Cerebellar cortex (tissue), 1 donor: ENCODE measurements around the gene ARHGAP9.
"Not testable (repeated sequence)": the region's sequence is repeated elsewhere in the genome, so short reads cannot be mapped to it uniquely, and the experiment has no call there.

ENCODE experiments used
- DNase-seq: peaks from one replicate; pipeline ENCODE4 v3.0.0-alpha.2; 2015; ENCODE audit warnings: low spot score

The ARHGAP9 gene

GRCh38 chr12:57479376-57480115 lies at the start of gene ARHGAP9:
Gene ARHGAP9 (minus strand): TSS chr12:57479866. CDS start chr12:57479406, 460 bp downstream.
- DNase-seq = no peak

GRCh38 chr12:57528831-57529555 lies 49.3 kb upstream of the ARHGAP9 start:
- DNase-seq = no peak

GRCh38 chr12:57528176-57528575 lies 48.5 kb upstream of the ARHGAP9 start:
- DNase-seq = no peak

DNA sequence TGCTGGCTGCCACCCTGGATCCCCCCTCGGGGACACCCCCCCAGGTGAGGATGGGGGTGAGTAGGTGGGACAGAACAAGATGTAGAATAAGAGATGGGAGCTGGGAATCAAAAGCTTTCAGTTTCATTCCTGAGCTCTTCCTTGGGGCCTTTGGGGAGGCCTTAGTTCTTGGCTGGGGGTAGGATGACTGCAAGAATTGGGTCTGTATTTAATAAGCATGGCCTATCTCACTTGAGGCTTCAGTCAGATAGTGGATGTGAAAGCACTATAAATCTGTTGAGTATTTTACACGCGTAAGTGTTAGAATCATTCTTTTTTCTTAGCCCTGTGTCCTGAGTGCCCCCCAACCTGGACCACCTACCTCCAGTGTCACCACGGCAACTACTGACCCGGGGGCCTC lies 47.5 kb upstream of the ARHGAP9 start:
- DNase-seq = no peak

GRCh38 chr12:57526477-57527126 lies 46.9 kb upstream of the ARHGAP9 start:
- DNase-seq = no peak

- DNase-seq = no peak
These were observed 46.1 kb upstream of the ARHGAP9 start for GRCh38 chr12:57525615-57526383.

DNA sequence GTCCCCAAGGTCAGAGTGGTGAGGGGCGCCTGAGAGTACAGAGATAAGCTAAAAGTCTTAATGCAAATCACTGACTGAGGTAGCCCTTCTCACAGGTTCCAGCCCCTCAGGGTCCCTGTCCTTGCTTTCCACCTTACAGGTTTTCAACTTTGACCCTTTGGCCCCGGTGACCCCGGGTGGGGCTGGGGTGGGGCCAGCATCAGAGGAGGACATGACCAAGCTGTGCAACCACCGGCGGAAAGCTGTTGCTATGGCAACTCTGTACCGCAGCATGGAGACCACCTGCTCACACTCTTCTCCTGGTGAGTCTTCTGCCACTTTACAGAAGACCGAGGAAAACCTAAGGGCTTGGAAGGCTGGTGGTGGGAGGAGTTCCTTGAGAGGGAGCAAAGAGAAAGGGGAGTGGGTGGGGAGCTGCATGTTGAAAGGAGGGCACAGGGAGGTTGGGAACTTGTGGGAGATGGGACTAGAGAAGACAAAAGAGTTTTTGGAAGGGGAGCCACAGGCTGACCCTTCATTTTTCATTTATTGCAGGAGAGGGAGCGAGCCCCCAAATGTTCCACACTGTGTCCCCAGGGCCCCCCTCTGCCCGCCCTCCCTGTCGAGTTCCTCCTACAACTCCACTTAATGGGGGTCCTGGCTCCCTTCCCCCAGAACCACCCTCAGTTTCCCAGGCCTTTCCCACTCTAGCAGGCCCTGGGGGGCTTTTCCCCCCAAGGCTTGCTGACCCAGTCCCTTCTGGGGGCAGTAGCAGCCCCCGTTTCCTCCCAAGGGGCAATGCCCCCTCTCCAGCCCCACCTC lies 45.3 kb upstream of the ARHGAP9 start:
- no peak for DNase-seq

DNA sequence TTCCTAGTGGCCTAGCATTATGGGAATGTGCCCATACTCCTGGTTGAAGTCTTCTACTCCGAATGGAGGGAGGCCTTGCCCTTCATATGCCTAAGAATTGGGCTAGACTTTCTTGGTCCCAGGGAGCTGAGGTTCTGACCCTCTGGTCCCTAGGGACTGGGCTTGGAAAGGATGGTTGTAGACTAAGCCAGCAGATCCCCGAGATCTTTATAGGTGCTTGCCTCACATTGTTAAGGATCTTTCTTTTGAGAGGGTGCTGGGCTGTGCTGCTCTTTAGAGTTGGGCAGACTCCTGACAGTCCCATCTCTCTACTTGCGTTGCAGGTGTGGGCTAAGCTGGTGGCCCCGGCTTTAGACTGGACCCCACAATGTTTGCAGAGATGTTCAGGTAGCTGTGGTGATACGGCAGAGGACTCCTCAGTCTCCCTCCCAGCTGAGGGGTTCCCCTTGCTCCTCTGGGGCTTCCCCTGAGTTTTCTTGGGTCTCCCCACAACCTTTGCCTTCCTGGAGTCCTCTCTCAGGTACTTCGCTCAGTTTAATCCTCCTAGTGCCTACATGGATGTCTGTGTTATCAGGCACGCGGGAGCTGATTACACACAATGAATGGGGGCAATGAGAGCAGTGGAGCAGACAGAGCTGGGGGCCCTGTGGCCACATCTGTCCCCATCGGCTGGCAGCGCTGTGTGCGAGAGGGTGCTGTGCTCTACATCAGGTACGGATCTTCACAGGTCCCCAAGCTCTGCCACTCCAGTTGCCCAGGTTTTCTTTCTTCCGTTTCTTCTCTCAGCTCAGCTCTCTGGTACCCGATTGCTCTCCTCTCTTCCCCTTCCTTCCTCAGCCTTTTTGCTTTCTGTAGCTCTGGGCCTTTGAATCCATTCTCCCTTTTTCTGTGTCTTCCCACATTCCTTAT lies 44.3 kb upstream of the ARHGAP9 start:
- no peak for DNase-seq

DNA sequence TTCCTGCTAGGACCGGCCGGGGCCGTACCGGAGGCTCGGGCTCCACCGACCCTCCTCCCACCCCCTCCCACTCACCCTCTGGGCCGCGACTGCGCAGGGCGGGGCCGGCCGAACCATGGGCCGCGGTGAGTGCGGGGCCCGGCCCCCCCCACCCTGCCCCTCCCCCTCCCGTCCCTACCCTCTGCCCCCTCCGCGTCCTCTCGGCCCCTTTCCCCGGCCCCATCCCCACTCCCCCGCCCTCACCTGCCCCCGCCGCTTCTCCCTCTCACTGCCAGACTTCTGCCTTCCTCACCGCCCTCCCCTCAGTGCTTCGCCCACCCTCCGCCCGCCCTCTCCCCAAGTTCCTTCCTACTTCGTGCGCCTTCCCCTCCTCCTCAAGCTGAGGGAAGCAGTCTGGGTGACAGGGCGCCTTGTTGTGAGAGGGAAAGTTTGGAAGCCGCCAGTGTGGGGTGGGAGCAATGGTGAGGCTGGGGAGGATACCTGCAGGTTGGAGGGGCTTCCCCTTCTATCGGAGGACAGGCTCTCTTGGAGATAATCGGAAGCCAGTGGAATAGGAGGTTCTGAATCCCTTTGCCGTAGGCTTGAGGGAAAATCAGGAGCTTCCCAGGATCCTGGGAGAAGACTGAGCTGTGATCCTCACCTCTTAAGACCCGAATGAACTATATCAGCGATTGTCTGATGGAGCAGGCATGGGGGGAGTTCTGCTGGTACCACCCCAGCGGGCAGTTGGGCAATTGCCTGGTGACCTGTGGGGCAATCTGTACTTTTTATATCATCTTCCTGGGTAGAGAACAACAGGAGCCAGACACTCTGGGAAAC lies 43.4 kb upstream of the ARHGAP9 start:
- peak; percentile 53 for DNase-seq

DNA sequence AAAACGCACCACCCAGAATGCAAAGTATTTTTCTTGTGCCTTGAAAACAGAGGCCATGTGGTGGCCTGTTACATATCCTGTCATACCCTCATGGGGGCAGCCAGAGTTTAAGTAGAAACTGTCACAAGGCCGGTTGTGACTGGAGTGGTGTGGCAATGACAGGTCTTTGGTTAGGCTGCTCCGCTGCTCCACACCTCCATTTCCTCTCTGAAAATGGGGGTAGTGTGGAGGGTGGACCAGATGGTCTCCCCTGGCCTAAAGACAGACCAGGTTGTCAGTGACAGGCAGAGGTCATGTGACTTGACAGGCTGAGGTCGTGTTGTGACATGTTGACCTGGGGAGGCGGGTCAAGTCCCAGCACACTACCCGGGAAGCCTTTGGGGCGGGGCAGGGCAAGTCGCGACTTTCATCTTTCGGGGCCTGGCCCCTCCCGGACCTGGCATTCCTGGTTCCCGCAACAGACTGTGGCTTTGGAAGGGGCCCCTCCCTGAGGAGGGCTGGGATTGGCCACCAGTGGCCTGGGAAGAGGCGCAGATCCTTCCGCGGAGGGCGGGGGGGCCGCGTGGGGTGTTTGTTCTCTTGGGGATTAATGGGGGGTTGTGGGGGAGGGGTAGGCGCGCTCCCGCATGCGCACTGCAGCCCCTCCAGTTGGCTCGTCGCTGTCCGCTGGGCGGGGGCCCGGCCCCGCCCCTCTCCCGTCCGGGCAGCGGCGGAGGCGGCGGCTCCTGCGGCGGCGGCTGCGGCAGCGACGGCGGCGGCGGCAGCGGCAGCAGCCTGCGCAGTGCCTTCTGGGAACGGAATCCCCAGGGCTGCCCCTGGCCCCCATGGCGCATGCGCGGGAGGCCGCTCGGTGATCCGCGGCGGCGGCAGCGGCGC lies 42.6 kb upstream of the ARHGAP9 start, which contains the start of gene MBD6:
Gene MBD6 (plus strand): TSS at position 814 of the 876 bp plus-strand sequence. CDS start 1,480 bp downstream, outside the sequence.
- DNase-seq = peak; percentile 86

- DNase-seq = peak; percentile 80
These were observed 41.9 kb upstream of the ARHGAP9 start for GRCh38 chr12:57521525-57522010.

DNA sequence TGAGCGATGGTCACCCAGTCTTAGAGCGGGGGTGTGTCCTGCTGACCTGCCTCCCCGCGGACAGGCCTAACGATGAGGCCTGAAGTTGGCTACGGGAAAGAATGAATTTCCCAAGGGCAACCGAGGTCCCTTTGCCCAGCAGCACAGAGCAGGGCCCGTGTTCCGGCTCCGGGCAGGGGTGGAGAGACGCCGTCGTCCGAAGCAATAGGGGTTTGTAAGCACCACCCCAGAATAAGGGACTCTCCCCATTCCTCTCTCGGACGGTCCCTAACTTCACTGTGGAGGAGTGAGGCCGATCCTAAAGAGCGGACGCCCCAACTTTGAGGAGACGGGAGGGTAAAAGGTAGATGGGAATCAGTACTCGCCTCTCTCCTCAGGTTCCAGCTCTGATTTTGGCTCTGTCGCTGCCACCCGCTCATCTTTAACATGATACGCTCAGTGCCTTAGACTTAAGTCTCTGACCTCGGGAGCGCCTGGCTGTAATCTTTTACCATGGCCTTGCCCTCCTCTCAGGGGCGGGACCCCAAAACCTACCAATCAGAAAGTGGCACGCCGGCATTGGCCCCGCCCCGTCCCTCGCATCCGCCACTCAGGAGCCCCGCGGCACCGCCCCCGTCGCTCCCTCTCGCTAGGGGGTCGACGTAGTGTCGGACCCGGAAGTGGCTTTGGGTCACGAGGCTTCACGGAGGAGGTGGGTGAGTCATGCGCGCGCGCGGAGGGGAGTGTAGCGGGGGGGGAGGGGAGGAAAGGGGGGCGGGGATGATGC lies 40.6 kb upstream of the ARHGAP9 start, which contains the start of gene DDIT3:
Gene DDIT3 (minus strand): TSS at position 462 of the 766 bp plus-strand sequence. CDS start 3,108 bp downstream, outside the sequence.
- DNase-seq = peak; percentile 98

GRCh38 chr12:57519796-57520052 lies 40.1 kb upstream of the ARHGAP9 start:
- DNase-seq = peak; percentile 40

- no peak for DNase-seq
These were observed 39.5 kb upstream of the ARHGAP9 start for GRCh38 chr12:57518920-57519795.

- DNase-seq = peak; percentile 53
These were observed 38.7 kb upstream of the ARHGAP9 start for GRCh38 chr12:57518176-57518919.

DNA sequence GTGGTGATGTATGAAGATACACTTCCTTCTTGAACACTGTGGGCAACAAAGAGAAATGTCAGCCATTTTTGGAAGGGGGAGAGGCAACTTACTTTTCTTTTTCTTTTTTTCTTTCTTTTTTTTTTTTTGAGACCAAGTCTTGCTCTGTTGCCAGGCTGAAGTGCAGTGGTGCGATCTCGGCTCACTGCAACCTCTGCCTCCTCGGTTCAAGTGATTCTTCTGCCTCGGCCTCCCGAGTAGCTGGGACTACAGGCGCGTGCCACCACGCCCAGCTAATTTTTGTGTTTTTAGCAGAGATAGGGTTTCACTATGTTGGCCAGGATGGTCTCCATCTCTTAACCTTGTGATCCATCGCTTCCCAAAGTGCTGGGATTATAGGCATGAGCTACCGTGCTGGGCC lies 38.1 kb upstream of the ARHGAP9 start:
- not testable (repeated sequence) for DNase-seq
